Small intestine (tissue), 7 donors: ENCODE data around the gene MYO3B. TPM values are rescaled to one million over a fixed set of nuclear protein-coding genes. Genes with fewer than 3 reads are reported as not detected.
"Not testable (repeated sequence)": the region's sequence is repeated elsewhere in the genome, so short reads cannot be mapped to it uniquely, and the experiment has no call there.

Experiments used
- DNase-seq, 2 donors: peaks; one replicate each; pipeline versions ENCODE4 v3.0.0 to v3.0.0-alpha.2; 2013
- FAIRE-seq: peaks from 2 replicates; lab custom pipeline; 2012; peaks lifted over from hg19 to GRCh38; lab: Jason Lieb, UNC
- H3K27ac ChIP-seq, 3 donors: one replicate each; pipeline ENCODE4 v1.5.1; 2013; ENCODE audit warnings: low read length in 2 of 3, mild to moderate bottlenecking in 2 of 3, control low read depth in 1 of 3, inconsistent platforms in 1 of 3, low read depth in 1 of 3, moderate library complexity in 1 of 3
- H3K27me3 ChIP-seq, 3 donors: one replicate each; pipeline ENCODE4 v1.6.1; 2013; ENCODE audit warnings: low read length in 3 of 3, inconsistent platforms in 1 of 3; ENCODE audit not compliant: control insufficient read depth in 3 of 3, insufficient read depth in 3 of 3
- H3K36me3 ChIP-seq, 3 donors: one replicate each; pipeline ENCODE4 v1.6.1; 2013; ENCODE audit warnings: low read length in 3 of 3, inconsistent platforms in 1 of 3, low read depth in 1 of 3, mild to moderate bottlenecking in 1 of 3, moderate library complexity in 1 of 3; ENCODE audit not compliant: control insufficient read depth in 3 of 3, insufficient read depth in 2 of 3
- H3K4me1 ChIP-seq, 3 donors: one replicate each; pipeline ENCODE4 v1.6.1; 2013; ENCODE audit warnings: low read length in 2 of 3, inconsistent platforms in 1 of 3, low read depth in 1 of 3, mild to moderate bottlenecking in 1 of 3, moderate library complexity in 1 of 3; ENCODE audit not compliant: control insufficient read depth in 3 of 3, insufficient read depth in 2 of 3
- H3K4me3 ChIP-seq, 3 donors: one replicate each; pipeline ENCODE4 v1.5.1; 2013; ENCODE audit warnings: low read length in 3 of 3, control low read depth in 1 of 3, inconsistent platforms in 1 of 3, low read depth in 1 of 3, mild to moderate bottlenecking in 1 of 3, moderate library complexity in 1 of 3
- H3K9me3 ChIP-seq, 2 donors: one replicate each; pipeline ENCODE4 v1.6.1; 2013; ENCODE audit warnings: low read depth in 1 of 2, low read length in 1 of 2; ENCODE audit not compliant: control insufficient read depth in 2 of 2, insufficient read depth in 1 of 2
- WGBS, 3 donors: extraction: QIAGEN DNeasy Blood & Tissue Kit; methylation state at CpG; one replicate each; pipeline ENCODE4 v1.1.7; 2013; 5-methylcytosine and 5-hydroxymethylcytosine counted together
- polyA plus RNA-seq, 4 donors: library from polyadenylated mRNA; stranded (reverse) in 3 of 4; unstranded in 1 of 4; fragments of 200-250 nt in 3 of 4; fragments of 120-200 nt in 1 of 4; gene quantifications; one replicate each; pipeline versions ENCODE4 v1.2.1 to v1.2.3, GENCODE V29; 2013
- donor health status: healthy with polysubstance abuse.
- donor health status: control.
- donor health status: control.
- donor health status: Bipolar disorder and iron deficiency.
- donor health status: healthy.

The MYO3B gene
- polyA plus RNA-seq, 4 donors, result 0.03 to 0.81 TPM; not detected in 2

GRCh38 chr2:170341684-170342623, 164.0 kb downstream of the MYO3B start:
- Histone ChIP-seq H3K27me3 (no peaks in the 10 kb centered on the region), H3K4me1 (no peaks in the 10 kb centered on the region), H3K27ac (no peak overlapping the region), H3K36me3 (no peaks in the 10 kb centered on the region), H3K9me3 (no peaks in the 10 kb centered on the region), H3K4me3 (no peak overlapping the region)
- no peak for FAIRE-seq
- WGBS, 3 donors, result 72 to 80% (median 75%) methylated on average over 8 of the region's 8 CpGs
- no peak for DNase-seq

GRCh38 chr2:170344663-170345346, 166.9 kb downstream of the MYO3B start:
- FAIRE-seq, result no peak
- H3K27ac ChIP-seq, result no peak overlapping the region
- DNase-seq, result no peak
- H3K27me3 ChIP-seq, result no peaks in the 10 kb centered on the region
- no peak overlapping the region for H3K4me3 ChIP-seq
- H3K4me1 ChIP-seq, result no peaks in the 10 kb centered on the region
- WGBS, 3 donors, result 84 to 89% (median 85%) methylated on average over 3 of the region's 3 CpGs
- no peaks in the 10 kb centered on the region for H3K9me3 ChIP-seq
- no peaks in the 10 kb centered on the region for H3K36me3 ChIP-seq

- no peak for DNase-seq
- FAIRE-seq, result no peak
- no peak overlapping the region for H3K4me3 ChIP-seq
- H3K36me3 ChIP-seq, result no peaks in the 10 kb centered on the region
- H3K4me1 ChIP-seq, result no peaks in the 10 kb centered on the region
- 72 to 79% (median 78%) methylated on average over 2 of the region's 2 CpGs for WGBS, 3 donors
- no peaks in the 10 kb centered on the region for H3K27me3 ChIP-seq
- H3K9me3 ChIP-seq, result no peaks in the 10 kb centered on the region
- no peak overlapping the region for H3K27ac ChIP-seq
Measured at GRCh38 chr2:170345607-170346006, 167.7 kb downstream of the MYO3B start.

- H3K27ac ChIP-seq, FAIRE-seq, H3K9me3 ChIP-seq, H3K4me1 ChIP-seq, DNase-seq, H3K27me3 ChIP-seq, H3K4me3 ChIP-seq, H3K36me3 ChIP-seq: not testable (repeated sequence)
- 44 to 73% (median 44%) methylated on average over 5 of the region's 5 CpGs for WGBS, 3 donors
Measured at GRCh38 chr2:170349269-170349668, 171.3 kb downstream of the MYO3B start.

- no peak for FAIRE-seq
- Histone ChIP-seq H3K27ac (no peak overlapping the region), H3K36me3 (no peaks in the 10 kb centered on the region), H3K27me3 (peaks cover 0 to 2% (median 0%) of the 10 kb centered on the region in 3 donors), H3K4me3 (no peak overlapping the region), H3K9me3 (no peaks in the 10 kb centered on the region), H3K4me1 (no peaks in the 10 kb centered on the region)
- no peak for DNase-seq
- WGBS, 3 donors, result 59 to 70% (median 67%) methylated on average over 4 of the region's 4 CpGs
Measured at GRCh38 chr2:170350929-170351826, 173.2 kb downstream of the MYO3B start.

GRCh38 chr2:170353723-170354122, 175.8 kb downstream of the MYO3B start:
- Histone ChIP-seq H3K27me3 (peaks cover 0 to 2% (median 0%) of the 10 kb centered on the region in 3 donors), H3K36me3 (no peaks in the 10 kb centered on the region), H3K4me3 (no peak overlapping the region), H3K27ac (no peak overlapping the region), H3K9me3 (no peaks in the 10 kb centered on the region), H3K4me1 (no peaks in the 10 kb centered on the region)
- WGBS, 3 donors, result 64 to 80% (median 72%) methylated on average over 2 of the region's 2 CpGs
- FAIRE-seq (no peak), DNase-seq (no peak)

- DNase-seq (no peak), FAIRE-seq (no peak)
- WGBS, 3 donors, result 55 to 75% (median 60%) methylated on average over 2 of the region's 2 CpGs
- Histone ChIP-seq H3K27me3 (peaks cover 0 to 2% (median 0%) of the 10 kb centered on the region in 3 donors), H3K4me3 (no peak overlapping the region), H3K36me3 (no peaks in the 10 kb centered on the region), H3K27ac (no peak overlapping the region), H3K9me3 (no peaks in the 10 kb centered on the region), H3K4me1 (no peaks in the 10 kb centered on the region)
Measured at GRCh38 chr2:170354388-170354787, 176.4 kb downstream of the MYO3B start.
